H1 (cell line): ENCODE data around the gene RETREG1. TPM values are rescaled to one million over a fixed set of nuclear protein-coding genes. Genes with fewer than 3 reads are reported as not detected.

Experiments used
- CTCF ChIA-PET: fragments of 300-600 bp; sonication (Branson Sonifier 250); formaldehyde crosslinking; loops from one replicate; lab custom pipeline; 2021; ENCODE audit not compliant: partially characterized antibody; lab: Charles Lee
- POLR2A ChIA-PET: fragments of 300-600 bp; sonication (Branson Sonifier 250); formaldehyde crosslinking; loops from one replicate; lab custom pipeline; 2021; ENCODE audit warnings: inconsistent platforms; ENCODE audit not compliant: partially characterized antibody; lab: Charles Lee
- DNase-seq, 2 experiments: peaks; one replicate each; pipeline versions ENCODE4 v3.0.0 to v3.0.0-alpha.2; 2010 to 2022; ENCODE audit warnings: low spot score in 2 of 2, low read depth in 1 of 2, mixed read lengths in 1 of 2
- FAIRE-seq: peaks from 2 replicates; lab custom pipeline; 2011; peaks lifted over from hg19 to GRCh38; lab: Jason Lieb, UNC
- H2AFZ ChIP-seq: 2 replicates; pipeline ENCODE4 v1.8.1; 2012; ENCODE audit warnings: low read length, inconsistent platforms
- H2AK5ac ChIP-seq: 2 replicates; pipeline ENCODE4 v1.6.1; 2013; ENCODE audit warnings: low read depth, low read length
- H2BK120ac ChIP-seq: replicated peaks from 2 replicates; pipeline ENCODE3; 2013; ENCODE audit warnings: low read depth, low read length, inconsistent platforms
- H2BK12ac ChIP-seq: 2 replicates; pipeline ENCODE4 v1.6.1; 2013; ENCODE audit warnings: low read depth, low read length
- H2BK15ac ChIP-seq: 2 replicates; pipeline ENCODE4 v1.6.1; 2013; ENCODE audit warnings: low read length
- H2BK20ac ChIP-seq: 2 replicates; pipeline ENCODE4 v1.6.1; 2013; ENCODE audit warnings: low read length
- H2BK5ac ChIP-seq: 2 replicates; pipeline ENCODE4 v1.6.1; 2013; ENCODE audit warnings: low read depth, low read length
- H3K14ac ChIP-seq: 2 replicates; pipeline ENCODE4 v1.6.1; 2013; ENCODE audit warnings: inconsistent platforms; ENCODE audit not compliant: insufficient read length
- H3K18ac ChIP-seq: 2 replicates; pipeline ENCODE4 v1.6.1; 2013; ENCODE audit warnings: low read length; ENCODE audit errors: extremely low read depth
- H3K23ac ChIP-seq: 2 replicates; pipeline ENCODE4 v1.6.1; 2013; ENCODE audit warnings: inconsistent platforms; ENCODE audit not compliant: insufficient read length
- H3K23me2 ChIP-seq: 2 replicates; pipeline ENCODE4 v1.6.1; 2013; ENCODE audit warnings: low read depth, low read length
- H3K27ac ChIP-seq: 2 replicates; pipeline ENCODE4 v1.6.1; 2011; ENCODE audit warnings: low read depth, low read length, inconsistent platforms
- H3K27me3 ChIP-seq, 4 experiments: replicated peaks in 1 of 4; 1 replicate in 1 of 4; 2 replicates in 3 of 4; pipeline versions ENCODE4 v1.6.1 to v1.8.1; 2011 to 2013; ENCODE audit warnings: low read length in 3 of 4, mild to moderate bottlenecking in 3 of 4, inconsistent platforms in 2 of 4, mixed read lengths in 2 of 4, moderate library complexity in 1 of 4; ENCODE audit not compliant: control insufficient read depth in 3 of 4, insufficient read depth in 3 of 4; ENCODE audit errors: extremely low read depth in 1 of 4
- H3K36me3 ChIP-seq, 4 experiments: 2 replicates each; pipeline versions ENCODE4 v1.6.1 to v1.8.1; 2011 to 2013; ENCODE audit warnings: mild to moderate bottlenecking in 4 of 4, low read length in 3 of 4, moderate library complexity in 2 of 4, control low read depth in 1 of 4, inconsistent platforms in 1 of 4; ENCODE audit not compliant: insufficient read depth in 4 of 4, control insufficient read depth in 2 of 4
- H3K4ac ChIP-seq: replicated peaks from 2 replicates; pipeline ENCODE3; 2013; ENCODE audit warnings: low read length, low read depth, mixed read lengths, inconsistent platforms; ENCODE audit not compliant: insufficient read length
- H3K4me1 ChIP-seq, 4 experiments: replicated peaks in 1 of 4; 1 replicate in 1 of 4; 2 replicates in 3 of 4; pipeline versions ENCODE4 v1.6.1 to v1.8.1; 2011 to 2013; ENCODE audit warnings: low read length in 3 of 4, inconsistent platforms in 2 of 4, mixed read lengths in 1 of 4; ENCODE audit not compliant: insufficient read depth in 4 of 4, control insufficient read depth in 3 of 4
- H3K4me2 ChIP-seq, 2 experiments: 2 replicates each; pipeline versions ENCODE4 v1.6.1 to v1.8.1; 2011 to 2013; ENCODE audit warnings: low read depth in 2 of 2, low read length in 2 of 2, control low read depth in 1 of 2, inconsistent platforms in 1 of 2, mild to moderate bottlenecking in 1 of 2; ENCODE audit not compliant: insufficient read depth in 1 of 2
- H3K4me3 ChIP-seq, 4 experiments: fragments of 200-600, 300-600 bp in 1 of 4; sonication (generic), shearing (Covaris generic), sonication (Bioruptor Twin) in 1 of 4; 2 replicates each; pipeline versions ENCODE4 v1.5.1 to v1.8.1; 2011 to 2016; ENCODE audit warnings: low read length in 4 of 4, low read depth in 3 of 4, control low read depth in 2 of 4, inconsistent platforms in 2 of 4, mild to moderate bottlenecking in 2 of 4, mixed read lengths in 1 of 4, moderate library complexity in 1 of 4; ENCODE audit not compliant: insufficient read depth in 2 of 4; ENCODE audit errors: extremely low read depth in 1 of 4
- H3K56ac ChIP-seq: replicated peaks from 2 replicates; pipeline ENCODE3; 2013; ENCODE audit warnings: low read depth, mild to moderate bottlenecking, mixed read lengths, low read length, inconsistent platforms; ENCODE audit not compliant: insufficient read length
- H3K79me1 ChIP-seq: 2 replicates; pipeline ENCODE4 v1.6.1; 2013; ENCODE audit warnings: low read depth, low read length, control low read depth
- H3K79me2 ChIP-seq, 2 experiments: 2 replicates each; pipeline versions ENCODE4 v1.6.1 to v1.8.1; 2012 to 2013; ENCODE audit warnings: low read length in 2 of 2, mild to moderate bottlenecking in 2 of 2, inconsistent platforms in 1 of 2; ENCODE audit not compliant: insufficient read depth in 2 of 2, control insufficient read depth in 1 of 2
- H3K9ac ChIP-seq, 4 experiments: replicated peaks in 1 of 4; 1 replicate in 1 of 4; 2 replicates in 3 of 4; pipeline versions ENCODE4 v1.6.1 to v1.8.1; 2011 to 2013; ENCODE audit warnings: low read depth in 3 of 4, low read length in 3 of 4, control low read depth in 2 of 4, mild to moderate bottlenecking in 2 of 4, moderate library complexity in 2 of 4, inconsistent platforms in 1 of 4; ENCODE audit errors: extremely low read depth in 1 of 4
- H3K9me3 ChIP-seq, 2 experiments: 2 replicates each; pipeline versions ENCODE4 v1.6.1 to v1.8.1; 2012 to 2013; ENCODE audit warnings: mild to moderate bottlenecking in 2 of 2, moderate library complexity in 2 of 2, control low read depth in 1 of 2, inconsistent platforms in 1 of 2, low read depth in 1 of 2, low read length in 1 of 2, mixed read lengths in 1 of 2; ENCODE audit not compliant: insufficient read depth in 2 of 2
- H4K20me1 ChIP-seq, 2 experiments: replicated peaks in 1 of 2; 2 replicates each; pipeline versions ENCODE3 to v1.8.1; 2011 to 2013; ENCODE audit warnings: inconsistent platforms in 2 of 2, low read length in 2 of 2, mild to moderate bottlenecking in 1 of 2; ENCODE audit not compliant: insufficient read depth in 2 of 2, control insufficient read depth in 1 of 2
- H4K5ac ChIP-seq: 2 replicates; pipeline ENCODE4 v1.6.1; 2013; ENCODE audit warnings: low read length, low read depth, mixed read lengths, inconsistent platforms; ENCODE audit not compliant: insufficient read length
- H4K8ac ChIP-seq: 2 replicates; pipeline ENCODE4 v1.8.0; 2013; ENCODE audit warnings: mild to moderate bottlenecking, moderate library complexity, low read length, inconsistent platforms; ENCODE audit not compliant: insufficient read depth; ENCODE audit errors: extremely low read depth
- H4K91ac ChIP-seq: replicated peaks from 2 replicates; pipeline ENCODE3; 2013; ENCODE audit warnings: low read length, mixed read lengths, inconsistent platforms; ENCODE audit not compliant: insufficient read length
- BACH1 ChIP-seq: IDR thresholded peaks from 2 replicates; pipeline ENCODE4 v1.6.1; 2012; ENCODE audit warnings: low read length, improper control_type of control experiment
- GABPA ChIP-seq: IDR thresholded peaks from 2 replicates; pipeline ENCODE4 v1.6.1; 2011; ENCODE audit warnings: mild to moderate bottlenecking, low read length, moderate library complexity, borderline replicate concordance; ENCODE audit not compliant: insufficient read depth
- GTF2F1 ChIP-seq: IDR thresholded peaks from 2 replicates; pipeline ENCODE4 v1.6.1; 2012; ENCODE audit warnings: low read depth, low read length, improper control_type of control experiment, borderline replicate concordance
- JUN ChIP-seq: IDR thresholded peaks from 2 replicates; pipeline ENCODE4 v1.6.1; 2011; ENCODE audit warnings: low read depth, mild to moderate bottlenecking, improper control_type of control experiment, low read length
- NANOG ChIP-seq: IDR thresholded peaks from 2 replicates; pipeline ENCODE4 v1.6.1; 2011; ENCODE audit warnings: low read length, low read depth, mild to moderate bottlenecking, inconsistent platforms; ENCODE audit not compliant: insufficient read depth, poor library complexity, severe bottlenecking
- SIN3A ChIP-seq, 2 experiments: IDR thresholded peaks in 1 of 2; conservative IDR thresholded peaks in 1 of 2; 2 replicates each; pipeline ENCODE4 v1.6.1; 2011 to 2012; ENCODE audit warnings: low read length in 2 of 2, improper control_type of control experiment in 1 of 2, low read depth in 1 of 2, mild to moderate bottlenecking in 1 of 2
- SP2 ChIP-seq: IDR thresholded peaks from 2 replicates; pipeline ENCODE4 v1.6.1; 2012; ENCODE audit warnings: mild to moderate bottlenecking, low read length, inconsistent platforms
- TAF1 ChIP-seq: IDR thresholded peaks from 2 replicates; pipeline ENCODE4 v1.6.1; 2011; ENCODE audit warnings: mild to moderate bottlenecking, low read depth, low read length
- TBP ChIP-seq: IDR thresholded peaks from 2 replicates; pipeline ENCODE4 v1.6.1; 2011; ENCODE audit warnings: low read depth, low read length, improper control_type of control experiment
- YY1 ChIP-seq: IDR thresholded peaks from 2 replicates; pipeline ENCODE4 v1.6.1; 2011; ENCODE audit warnings: low read depth, mild to moderate bottlenecking, low read length
- WGBS, 2 experiments: shearing (Covaris generic) in 1 of 2; methylation state at CpG; one replicate each; pipeline versions ENCODE4 v1.1.6 to v1.1.7; 2013 to 2015; ENCODE audit warnings: low lambda C conversion rate in 2 of 2, mixed read lengths in 2 of 2, inconsistent platforms in 1 of 2, low coverage in 1 of 2, missing lambda C conversion rate in 1 of 2; ENCODE audit not compliant: insufficient replicate concordance in 2 of 2, insufficient coverage in 1 of 2, insufficient read length in 1 of 2; ENCODE audit errors: extremely low coverage in 1 of 2, missing lambda C conversion rate in 1 of 2; 5-methylcytosine and 5-hydroxymethylcytosine counted together
- polyA plus RNA-seq, 7 experiments: library from polyadenylated mRNA; depleted of rRNA in 3 of 7; stranded (reverse) in 5 of 7; unstranded in 2 of 7; fragments of >200 nt in 5 of 7; fragments of 200-250 nt in 2 of 7; gene quantifications; 1 replicate in 5 of 7; 2 replicates in 1 of 7; 4 replicates in 1 of 7; pipeline versions ENCODE4 v1.2.1 to v1.2.3, GENCODE V29; 2011 to 2013; ENCODE audit warnings: missing spikeins in 2 of 7, mixed read lengths in 2 of 7
- total RNA-seq: library from RNA; stranded (reverse); fragmentation: NEBNext Ultra II Directional; extraction: Animal tissue kit (Norgen Biotek cat#: 25700); gene quantifications from 2 replicates; pipeline ENCODE4 v1.2.1, GENCODE V29; 2021

Gene RETREG1
- total and polyA plus RNA-seq, 2 of the 8 experiments (the other 6 are each of a cell fraction or from before 2014, with no cell fraction given), result 0.62 to 1.9 TPM

DNA sequence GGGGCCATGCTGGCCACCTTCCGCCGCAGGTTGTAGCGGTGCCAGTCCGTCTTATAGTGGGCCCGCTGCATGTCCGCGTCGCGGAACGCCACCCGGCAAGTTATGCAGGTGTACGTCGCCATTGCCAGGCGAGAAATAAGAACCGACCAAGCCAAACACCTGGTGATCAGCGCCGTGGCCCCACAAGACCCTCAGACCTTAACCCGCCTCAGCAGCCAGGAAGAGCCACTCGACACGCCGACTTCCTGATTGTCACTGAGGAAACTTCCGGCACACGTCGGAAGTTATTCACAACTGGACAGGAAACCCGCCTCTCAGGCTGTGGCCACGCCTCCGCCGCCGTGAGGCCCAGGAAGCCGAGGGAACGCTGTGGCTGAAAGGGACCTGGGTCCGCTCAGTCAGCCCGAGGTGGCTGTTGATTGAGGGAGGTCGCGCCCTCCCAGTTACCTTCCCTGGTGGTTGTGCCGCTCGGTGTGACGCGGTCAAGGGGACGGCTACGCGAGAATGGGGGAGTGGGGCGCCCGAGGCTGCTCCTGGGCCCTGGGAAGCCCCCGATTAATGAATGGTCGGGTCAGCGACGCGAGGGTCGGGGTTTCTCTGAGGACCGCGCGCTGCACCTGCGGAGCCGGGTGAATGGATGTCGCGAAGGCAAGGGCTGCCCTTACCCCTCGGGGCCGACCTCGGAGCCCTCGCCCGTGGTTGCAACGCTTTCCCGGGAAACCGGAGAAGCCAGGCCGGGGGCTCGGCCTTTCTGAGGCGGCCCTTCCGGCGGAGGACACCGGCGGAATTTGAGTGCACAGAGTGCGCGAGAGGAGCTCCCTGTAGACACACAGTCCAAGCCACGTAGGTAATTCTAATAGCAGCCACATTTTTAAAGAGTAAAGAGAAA, 151.0 kb downstream of the RETREG1 start, which contains the start of gene ZNF622:
TSS of gene ZNF622 (minus strand) at position 257 of the 889 bp plus-strand sequence. CDS start at position 122, 135 bp downstream.
- Histone ChIP-seq H3K9me3 (no peaks in the 10 kb centered on the region), H3K79me2 (peaks cover 3 to 29% of the 10 kb centered on the region in 2 experiments; a peak in 3 of 4 replicates), H4K8ac (peak within 1 kb of the TSS; percentile 78), H4K5ac (peak within 1 kb of the TSS; percentile 50), H3K56ac (peak within 1 kb of the TSS; percentile 71), H2AFZ (peak within 1 kb of the TSS; percentile 91; the same call in 1 of the 2 replicates), H2BK12ac (no peak within 1 kb of the TSS), H3K27me3 (no peaks in the 10 kb centered on the region), H3K4ac (peak within 1 kb of the TSS; percentile 17), H3K4me3 (peak within 1 kb of the TSS; percentile 94 to 98 (median 94)), H4K91ac (peak within 1 kb of the TSS; percentile 76), H3K4me1 (peaks cover 0 to 12% (median 3%) of the 10 kb centered on the region in 4 experiments; a peak in 6 of 7 replicates), H2BK15ac (no peak within 1 kb of the TSS), H3K14ac (no peak within 1 kb of the TSS), H3K4me2 (peak within 1 kb of the TSS; percentile 85 to 98), H3K27ac (peak within 1 kb of the TSS; percentile 47; the same call in 1 of the 2 replicates), H2AK5ac (no peak within 1 kb of the TSS), H2BK20ac (no peak within 1 kb of the TSS), H3K23ac (no peak within 1 kb of the TSS), H3K9ac (peak within 1 kb of the TSS; percentile 68 to 80 (median 75); a peak in 6 of 7 replicates), H3K23me2 (peaks cover 9% of the 10 kb centered on the region), H3K36me3 (peaks cover 14 to 27% (median 20%) of the 10 kb centered on the region in 4 experiments), H3K79me1 (peaks cover 2% of the 10 kb centered on the region; the same call in 1 of the 2 replicates), H2BK120ac (no peak within 1 kb of the TSS), H2BK5ac (peak within 1 kb of the TSS; percentile 93), H4K20me1 (peaks cover 0 to 2% of the 10 kb centered on the region in 2 experiments), H3K18ac (peak within 1 kb of the TSS; percentile 65; the same call in 1 of the 2 replicates)
- no peak for FAIRE-seq
- ChIA-PET CTCF (interaction anchor here (3.8 kb wide), 1 partner anchor 10 kb away, joined by 14 read pairs; no protein-coding TSS in a partner anchor), POLR2A (interaction anchor here (0.6 kb wide), 1 partner anchor 314 kb away, joined by 3 read pairs; no protein-coding TSS in a partner anchor)
- DNase-seq, result peak; percentile 78 to 86
- 2% methylated on average over 75 of the region's 75 CpGs; no CpG with 5 or more reads in 1 of the 2 experiments for WGBS, 2 experiments
- TF ChIP-seq NANOG (no peak), GTF2F1 (peak; percentile 67; the same call in 1 of the 2 replicates), GABPA (peak; percentile 92), YY1 (no peak; the same call in 1 of the 2 replicates), TAF1 (peak; percentile 89), SIN3A (conservative IDR thresholded peaks at IDR 0.05 in 1 of 2, IDR thresholded peaks at IDR 0.05 in 1 of 2; ENCODE audit: low read depth in 1 of 2, low read length in 2 of 2) (peak; percentile 54 to 88; a peak in 2 of 4 replicates), JUN (no peak), BACH1 (no peak), SP2 (no peak), TBP (peak; percentile 87)
